HUES6 (cell line): ENCODE data around the gene HTRA3.

Experiments
- H3K27ac ChIP-seq: 2 replicates; pipeline ENCODE4 v1.7.0; 2013; ENCODE audit warnings: low read depth, mild to moderate bottlenecking, low read length, inconsistent platforms
- H3K27me3 ChIP-seq: 2 replicates; pipeline ENCODE4 v1.6.1; 2013; ENCODE audit warnings: low read length; ENCODE audit not compliant: control insufficient read depth, insufficient read depth
- H3K36me3 ChIP-seq: 2 replicates; pipeline ENCODE4 v1.6.1; 2013; ENCODE audit warnings: low read length; ENCODE audit not compliant: control insufficient read depth, insufficient read depth
- H3K4me1 ChIP-seq: 2 replicates; pipeline ENCODE4 v1.6.1; 2013; ENCODE audit warnings: low read length; ENCODE audit not compliant: control insufficient read depth, insufficient read depth
- H3K4me3 ChIP-seq: 2 replicates; pipeline ENCODE4 v1.5.1; 2013; ENCODE audit warnings: low read depth, low read length
- H3K9ac ChIP-seq: one replicate; pipeline ENCODE4 v1.6.1; 2013; ENCODE audit warnings: mild to moderate bottlenecking, low read length
- H3K9me3 ChIP-seq: 2 replicates; pipeline ENCODE4 v1.6.1; 2013; ENCODE audit warnings: low read depth, low read length; ENCODE audit not compliant: control insufficient read depth, insufficient read depth

The HTRA3 gene

GRCh38 chr4:8227771-8228318 lies 41.7 kb upstream of the HTRA3 start:
- H3K36me3 ChIP-seq: no peaks in the 10 kb centered on the region
- H3K4me1 ChIP-seq: peaks cover 27% of the 10 kb centered on the region
- no peak overlapping the region for H3K4me3 ChIP-seq
- H3K9ac ChIP-seq: no peak overlapping the region
- no peaks in the 10 kb centered on the region for H3K27me3 ChIP-seq
- no peaks in the 10 kb centered on the region for H3K9me3 ChIP-seq
- H3K27ac ChIP-seq: no peak overlapping the region

GRCh38 chr4:8228319-8229250 lies 41.0 kb upstream of the HTRA3 start:
- H3K27me3 ChIP-seq: no peaks in the 10 kb centered on the region
- H3K4me3 ChIP-seq: no peak overlapping the region
- H3K4me1 ChIP-seq: peaks cover 27% of the 10 kb centered on the region
- H3K27ac ChIP-seq: no peak overlapping the region
- no peaks in the 10 kb centered on the region for H3K9me3 ChIP-seq
- no peaks in the 10 kb centered on the region for H3K36me3 ChIP-seq
- no peak overlapping the region for H3K9ac ChIP-seq

GRCh38 chr4:8229331-8229975 lies 40.1 kb upstream of the HTRA3 start:
- H3K27ac ChIP-seq: no peak overlapping the region

GRCh38 chr4:8230033-8230432 lies 39.5 kb upstream of the HTRA3 start:
- no peak overlapping the region for H3K9ac ChIP-seq
- no peaks in the 10 kb centered on the region for H3K36me3 ChIP-seq
- no peaks in the 10 kb centered on the region for H3K27me3 ChIP-seq
- no peak overlapping the region for H3K27ac ChIP-seq
- no peaks in the 10 kb centered on the region for H3K9me3 ChIP-seq
- H3K4me1 ChIP-seq: peaks cover 24% of the 10 kb centered on the region
- H3K4me3 ChIP-seq: no peak overlapping the region

More at GRCh38 chr4:8229331-8229975, 40.1 kb upstream of the HTRA3 start:
- Histone ChIP-seq H3K9me3 (no peaks in the 10 kb centered on the region), H3K9ac (no peak overlapping the region), H3K36me3 (no peaks in the 10 kb centered on the region), H3K27me3 (no peaks in the 10 kb centered on the region), H3K4me3 (no peak overlapping the region), H3K4me1 (peaks cover 27% of the 10 kb centered on the region)

- H3K9me3 ChIP-seq: no peaks in the 10 kb centered on the region
- H3K27ac ChIP-seq: no peak overlapping the region
- H3K27me3 ChIP-seq: no peaks in the 10 kb centered on the region
- H3K36me3 ChIP-seq: no peaks in the 10 kb centered on the region
- no peak overlapping the region for H3K9ac ChIP-seq
- no peak overlapping the region for H3K4me3 ChIP-seq
- H3K4me1 ChIP-seq: peaks cover 15% of the 10 kb centered on the region
Observed at GRCh38 chr4:8230891-8231290, 38.7 kb upstream of the HTRA3 start.

GRCh38 chr4:8231551-8232049 lies 38.0 kb upstream of the HTRA3 start:
- no peak overlapping the region for H3K9ac ChIP-seq
- H3K27me3 ChIP-seq: no peaks in the 10 kb centered on the region
- no peaks in the 10 kb centered on the region for H3K9me3 ChIP-seq
- peaks cover 8% of the 10 kb centered on the region for H3K4me1 ChIP-seq
- no peaks in the 10 kb centered on the region for H3K36me3 ChIP-seq
- H3K4me3 ChIP-seq: no peak overlapping the region
- H3K27ac ChIP-seq: no peak overlapping the region

- H3K9ac ChIP-seq: no peak overlapping the region
- no peak overlapping the region for H3K4me3 ChIP-seq
- no peak overlapping the region for H3K27ac ChIP-seq
- peaks cover 4% of the 10 kb centered on the region; the same call in 1 of the 2 replicates for H3K4me1 ChIP-seq
- H3K27me3 ChIP-seq: no peaks in the 10 kb centered on the region
- H3K9me3 ChIP-seq: no peaks in the 10 kb centered on the region
- H3K36me3 ChIP-seq: no peaks in the 10 kb centered on the region
Observed at GRCh38 chr4:8232748-8233147, 36.8 kb upstream of the HTRA3 start.

GRCh38 chr4:8233672-8234484 lies 35.7 kb upstream of the HTRA3 start:
- H3K4me3 ChIP-seq: no peak overlapping the region
- peaks cover 4% of the 10 kb centered on the region for H3K4me1 ChIP-seq
- no peak overlapping the region for H3K27ac ChIP-seq
- no peaks in the 10 kb centered on the region for H3K36me3 ChIP-seq
- H3K9ac ChIP-seq: no peak overlapping the region
- H3K9me3 ChIP-seq: no peaks in the 10 kb centered on the region
- H3K27me3 ChIP-seq: no peaks in the 10 kb centered on the region

GRCh38 chr4:8234715-8235114 lies 34.8 kb upstream of the HTRA3 start:
- H3K4me3 ChIP-seq: no peak overlapping the region
- no peak overlapping the region for H3K9ac ChIP-seq
- H3K9me3 ChIP-seq: no peaks in the 10 kb centered on the region
- H3K4me1 ChIP-seq: peaks cover 7% of the 10 kb centered on the region
- no peak overlapping the region for H3K27ac ChIP-seq
- no peaks in the 10 kb centered on the region for H3K27me3 ChIP-seq
- H3K36me3 ChIP-seq: no peaks in the 10 kb centered on the region

- H3K4me3 ChIP-seq: no peak overlapping the region
- no peaks in the 10 kb centered on the region for H3K36me3 ChIP-seq
- H3K4me1 ChIP-seq: peaks cover 7% of the 10 kb centered on the region
- H3K27ac ChIP-seq: no peak overlapping the region
- no peaks in the 10 kb centered on the region for H3K27me3 ChIP-seq
- no peak overlapping the region for H3K9ac ChIP-seq
- H3K9me3 ChIP-seq: no peaks in the 10 kb centered on the region
Observed at GRCh38 chr4:8235224-8235623, 34.3 kb upstream of the HTRA3 start.
